ENCODE data around the gene LMF1. TPM values are rescaled to one million over a fixed set of nuclear protein-coding genes. Genes with fewer than 3 reads are reported as not detected.

LMF1 gene
- polyA plus RNA-seq, 3 donors = 5.9 to 14.7 (median 10.6) TPM

- no peak for TF ChIP-seq CTCF (IDR thresholded peaks at IDR 0.05)
- Histone ChIP-seq H4K20me1 (ENCODE audit: insufficient read depth, low read length) (no peaks in the 10 kb centered on the region), H3K4me3 (replicated peaks in 1 of 3; ENCODE audit: low read depth in 2 of 3, low read length in 3 of 3) (no peak overlapping the region), H3K4me1 (ENCODE audit: control insufficient read depth in 1 of 2, insufficient read depth in 2 of 2, low read length in 2 of 2) (no peaks in the 10 kb centered on the region), H3K27ac (ENCODE audit: low read depth in 1 of 2, low read length in 2 of 2) (no peak overlapping the region), H2AFZ (ENCODE audit: insufficient read depth, low read depth, low read length, poor library complexity, severe bottlenecking) (no peak overlapping the region), H3K79me2 (ENCODE audit: insufficient read depth, low read length) (no peaks in the 10 kb centered on the region), H3K9ac (ENCODE audit: insufficient read depth, low read length, poor library complexity, severe bottlenecking) (no peak overlapping the region), H3K36me3 (replicated peaks in 1 of 2; ENCODE audit: control insufficient read depth in 1 of 2, insufficient read depth in 2 of 2, low read length in 2 of 2) (no peaks in the 10 kb centered on the region), H3K27me3 (ENCODE audit: control insufficient read depth in 2 of 2, insufficient read depth in 2 of 2, low read length in 2 of 2) (peaks cover 0 to 18% of the 10 kb centered on the region in 2 donors), H3K4me2 (replicated peaks; ENCODE audit: extremely low read depth, low read length, poor library complexity, severe bottlenecking) (no peak overlapping the region), H3K9me3 (replicated peaks in 1 of 2; ENCODE audit: control insufficient read depth in 1 of 2, insufficient read depth in 1 of 2, low read length in 2 of 2) (peaks cover 16 to 26% of the 10 kb centered on the region in 2 donors)
- intact Hi-C loops (cut with micrococcal nuclease) = no loop called here
- peaks cover 27 to 40% (median 29%) of the 10 kb centered on the region in 3 donors for H3K27me3 Mint-ChIP-seq (ENCODE audit: low read depth in 3 of 3)
- no peaks in the 10 kb centered on the region for H3K36me3 Mint-ChIP-seq
- H3K9me3 Mint-ChIP-seq = peaks cover 20 to 37% (median 23%) of the 10 kb centered on the region in 7 donors
- no peak overlapping the region for H3K27ac Mint-ChIP-seq
- H3K4me1 Mint-ChIP-seq = no peaks in the 10 kb centered on the region
- DNase-seq = no peak
- no peak overlapping the region for H3K4me3 Mint-ChIP-seq
- WGBS (ENCODE audit: insufficient coverage) = no CpG with 5 or more reads among the region's 3 CpGs
These were observed 25.0 kb upstream of the LMF1 start for GRCh38 chr16:995783-996182.

- DNase-seq = no peak
- Mint-ChIP-seq H3K27ac (no peak overlapping the region), H3K9me3 (peaks cover 20 to 37% (median 23%) of the 10 kb centered on the region in 7 donors), H3K36me3 (no peaks in the 10 kb centered on the region), H3K27me3 (ENCODE audit: low read depth in 3 of 3) (peaks cover 26 to 40% (median 27%) of the 10 kb centered on the region in 3 donors), H3K4me1 (no peaks in the 10 kb centered on the region), H3K4me3 (no peak overlapping the region)
- Histone ChIP-seq H3K36me3 (replicated peaks in 1 of 2; ENCODE audit: control insufficient read depth in 1 of 2, insufficient read depth in 2 of 2, low read length in 2 of 2) (no peaks in the 10 kb centered on the region), H3K79me2 (ENCODE audit: insufficient read depth, low read length) (no peaks in the 10 kb centered on the region), H2AFZ (ENCODE audit: insufficient read depth, low read depth, low read length, poor library complexity, severe bottlenecking) (no peak overlapping the region), H3K9ac (ENCODE audit: insufficient read depth, low read length, poor library complexity, severe bottlenecking) (no peak overlapping the region), H3K4me2 (replicated peaks; ENCODE audit: extremely low read depth, low read length, poor library complexity, severe bottlenecking) (no peak overlapping the region), H3K9me3 (replicated peaks in 1 of 2; ENCODE audit: control insufficient read depth in 1 of 2, insufficient read depth in 1 of 2, low read length in 2 of 2) (peaks cover 16 to 26% of the 10 kb centered on the region in 2 donors), H3K4me3 (replicated peaks in 1 of 3; ENCODE audit: low read depth in 2 of 3, low read length in 3 of 3) (no peak overlapping the region), H3K4me1 (ENCODE audit: control insufficient read depth in 1 of 2, insufficient read depth in 2 of 2, low read length in 2 of 2) (no peaks in the 10 kb centered on the region), H3K27ac (ENCODE audit: low read depth in 1 of 2, low read length in 2 of 2) (no peak overlapping the region), H3K27me3 (ENCODE audit: control insufficient read depth in 2 of 2, insufficient read depth in 2 of 2, low read length in 2 of 2) (peaks cover 0 to 18% of the 10 kb centered on the region in 2 donors), H4K20me1 (ENCODE audit: insufficient read depth, low read length) (no peaks in the 10 kb centered on the region)
- TF ChIP-seq CTCF (IDR thresholded peaks at IDR 0.05) = no peak
- WGBS (ENCODE audit: insufficient coverage) = 70% methylated on average over 1 of the region's 3 CpGs
- intact Hi-C loops (cut with micrococcal nuclease) = no loop called here
These were observed 24.3 kb upstream of the LMF1 start for GRCh38 chr16:995087-995486.

Data from CD14-positive monocyte (primary cell).